ENCODE measurements around the gene RAG1.

- TF ChIP-seq CTCF (IDR thresholded peaks at IDR 0.05; ENCODE audit: low read depth, low read length) = no peak
- TF ChIP-seq EZH2phosphoT487 (IDR thresholded peaks at IDR 0.05; ENCODE audit: low read depth) = no peak
Observed at GRCh38 chr11:36590513-36590912, 22.7 kb downstream of the RAG1 start.

Measured in OCI-LY3 (cell line).